Kidney (tissue), 14 donors: Measurements from ENCODE around the gene PCYOX1L. TPM values are rescaled to one million over a fixed set of nuclear protein-coding genes. Genes with fewer than 3 reads are reported as not detected.

Experiments
- DNase-seq, 5 donors: peaks; one replicate each; pipeline ENCODE4 v3.0.0-alpha.2; 2013 to 2020
- FAIRE-seq: peaks from 2 replicates; lab custom pipeline; 2012; peaks lifted over from hg19 to GRCh38; lab: Jason Lieb, UNC
- H3K27ac ChIP-seq, 2 donors: one replicate each; pipeline ENCODE4 v1.7.0; 2013; ENCODE audit warnings: low read depth in 2 of 2, low read length in 2 of 2, inconsistent platforms in 1 of 2
- H3K27me3 ChIP-seq: one replicate; pipeline ENCODE4 v1.7.1; 2013; ENCODE audit warnings: low read length, inconsistent platforms; ENCODE audit not compliant: control insufficient read depth, insufficient read depth
- H3K36me3 ChIP-seq, 3 donors: one replicate each; pipeline versions ENCODE4 v1.7.0 to v1.7.1; 2013; ENCODE audit warnings: low read length in 3 of 3, control low read depth in 1 of 3, inconsistent platforms in 1 of 3; ENCODE audit not compliant: insufficient read depth in 3 of 3, control insufficient read depth in 2 of 3
- H3K4me1 ChIP-seq, 3 donors: one replicate each; pipeline versions ENCODE4 v1.7.0 to v1.7.1; 2013; ENCODE audit warnings: low read length in 3 of 3, inconsistent platforms in 1 of 3, low read depth in 1 of 3; ENCODE audit not compliant: control insufficient read depth in 2 of 3, insufficient read depth in 2 of 3
- H3K4me3 ChIP-seq, 3 donors: one replicate each; pipeline versions ENCODE4 v1.7.0 to v1.8.1; 2013; ENCODE audit warnings: low read length in 3 of 3, control low read depth in 1 of 3, inconsistent platforms in 1 of 3
- H3K9ac ChIP-seq, 3 donors: one replicate each; pipeline versions ENCODE4 v1.7.0 to v1.7.1; 2013; ENCODE audit warnings: low read length in 3 of 3, control low read depth in 1 of 3, inconsistent platforms in 1 of 3
- H3K9me3 ChIP-seq, 3 donors: one replicate each; pipeline versions ENCODE4 v1.7.0 to v1.7.1; 2013; ENCODE audit warnings: low read length in 3 of 3, control low read depth in 1 of 3, inconsistent platforms in 1 of 3; ENCODE audit not compliant: control insufficient read depth in 2 of 3, insufficient read depth in 1 of 3
- intact Hi-C: fragments of 100-400 bp; cut with DNase I; formaldehyde crosslinking; loops from one replicate; pipeline ENCODE4 v1.11.1; 2022
- polyA plus RNA-seq: library from polyadenylated mRNA; stranded (reverse); fragments of 350-450 nt; fragmentation: Illumina TruSeq; extraction: RNeasy Lipid Tissue Mini Kit (QIAGEN cat#74804); gene quantifications from one replicate; pipeline ENCODE4 v1.2.3, GENCODE V29; 2014; ENCODE audit warnings: low read depth, low replicate concordance; ENCODE audit not compliant: insufficient read depth
- total RNA-seq: library from RNA; stranded (reverse); fragmentation: NEBNext Ultra II Directional; extraction: Animal tissue kit (Norgen Biotek cat#: 25700); gene quantifications from one replicate; pipeline ENCODE4 v1.2.1, GENCODE V29; 2021
- TF ChIP-seq, protein P1 (sequence below): IDR thresholded peaks from 3 replicates; pipeline ENCODE4 v1.5.1; 2012; ENCODE audit warnings: mild to moderate bottlenecking, moderate library complexity, borderline replicate concordance; ENCODE audit not compliant: insufficient read depth; ENCODE audit errors: extremely low read depth
- donor health status: control.
- donor health status: control.
- donor health status: control.
- donor health status: control.
- donor health status: control.
- donor health status: DM: yes; HTN: yes; CAD: no.
- donor health status: Normal renal cell carcinoma (clear cell type).

The PCYOX1L gene
- total and polyA plus RNA-seq, 2 donors from 2014 or later: 7.2 to 9.0 TPM

DNA sequence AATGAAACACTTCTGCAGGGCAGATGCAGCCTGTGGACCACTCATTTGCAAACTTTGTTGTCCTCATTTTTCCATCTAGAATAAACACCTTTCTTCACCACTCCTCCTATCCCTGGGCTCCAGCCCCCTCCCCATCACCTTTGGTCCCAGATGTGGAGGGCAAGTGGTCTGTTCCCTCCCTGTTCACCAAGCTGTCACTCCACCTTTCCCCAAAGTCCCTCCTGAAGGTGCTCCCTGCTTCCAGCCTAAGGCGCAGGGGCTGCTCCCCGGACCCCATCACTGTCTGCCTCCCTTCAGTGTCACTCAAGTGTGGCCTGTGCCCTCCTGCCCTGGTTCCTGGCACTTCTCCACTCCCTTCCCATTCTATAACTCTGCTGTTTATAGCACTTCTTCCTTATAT is 6.9 kb downstream of the PCYOX1L start:
- H3K4me1 ChIP-seq: peaks cover 0 to 6% (median 0%) of the 10 kb centered on the region in 3 donors
- intact Hi-C loops: loop anchor here (10.0 kb wide), 1 partner anchor 200 kb away; no protein-coding TSS in a partner anchor

DNA sequence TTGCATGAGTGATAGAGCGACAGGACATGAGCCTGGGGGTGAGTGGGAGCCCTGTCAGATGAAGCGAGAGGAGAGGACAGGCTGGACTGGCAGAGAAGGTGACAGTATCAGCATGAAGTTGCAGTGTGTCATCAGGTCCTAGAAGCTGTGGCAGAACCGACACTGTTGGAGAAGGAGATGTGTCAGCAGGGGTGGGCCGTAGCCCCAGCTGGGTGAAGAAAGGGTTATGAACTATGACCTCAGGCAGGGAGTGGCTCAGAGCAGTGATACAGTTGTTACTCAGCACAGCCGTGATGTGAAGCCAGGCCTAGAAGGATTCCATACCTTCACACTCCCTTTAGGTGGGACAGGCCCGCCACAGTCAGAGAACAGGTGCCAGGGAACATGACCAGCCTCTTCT is 7.6 kb downstream of the PCYOX1L start:
- peaks cover 0 to 6% (median 0%) of the 10 kb centered on the region in 3 donors for H3K4me1 ChIP-seq
- no peak overlapping the region for H3K9ac ChIP-seq
- FAIRE-seq: no peak
- no peak overlapping the region for H3K27ac ChIP-seq
- no peaks in the 10 kb centered on the region for H3K9me3 ChIP-seq
- no peak overlapping the region for H3K4me3 ChIP-seq
- no peaks in the 10 kb centered on the region for H3K27me3 ChIP-seq
- TF ChIP-seq, protein P1, sequence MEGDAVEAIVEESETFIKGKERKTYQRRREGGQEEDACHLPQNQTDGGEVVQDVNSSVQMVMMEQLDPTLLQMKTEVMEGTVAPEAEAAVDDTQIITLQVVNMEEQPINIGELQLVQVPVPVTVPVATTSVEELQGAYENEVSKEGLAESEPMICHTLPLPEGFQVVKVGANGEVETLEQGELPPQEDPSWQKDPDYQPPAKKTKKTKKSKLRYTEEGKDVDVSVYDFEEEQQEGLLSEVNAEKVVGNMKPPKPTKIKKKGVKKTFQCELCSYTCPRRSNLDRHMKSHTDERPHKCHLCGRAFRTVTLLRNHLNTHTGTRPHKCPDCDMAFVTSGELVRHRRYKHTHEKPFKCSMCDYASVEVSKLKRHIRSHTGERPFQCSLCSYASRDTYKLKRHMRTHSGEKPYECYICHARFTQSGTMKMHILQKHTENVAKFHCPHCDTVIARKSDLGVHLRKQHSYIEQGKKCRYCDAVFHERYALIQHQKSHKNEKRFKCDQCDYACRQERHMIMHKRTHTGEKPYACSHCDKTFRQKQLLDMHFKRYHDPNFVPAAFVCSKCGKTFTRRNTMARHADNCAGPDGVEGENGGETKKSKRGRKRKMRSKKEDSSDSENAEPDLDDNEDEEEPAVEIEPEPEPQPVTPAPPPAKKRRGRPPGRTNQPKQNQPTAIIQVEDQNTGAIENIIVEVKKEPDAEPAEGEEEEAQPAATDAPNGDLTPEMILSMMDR: no peak
- intact Hi-C loops: loop anchor here (10.0 kb wide), 1 partner anchor 199 kb away; no protein-coding TSS in a partner anchor
- H3K36me3 ChIP-seq: no peaks in the 10 kb centered on the region
- no peak for DNase-seq

More for the DNA sequence above, 6.9 kb downstream of the PCYOX1L start:
- no peaks in the 10 kb centered on the region for H3K27me3 ChIP-seq
- H3K9me3 ChIP-seq: no peaks in the 10 kb centered on the region
- DNase-seq (no peak), FAIRE-seq (no peak)
- H3K9ac ChIP-seq: no peak overlapping the region
- no peaks in the 10 kb centered on the region for H3K36me3 ChIP-seq
- TF ChIP-seq, protein P1: no peak
- H3K4me3 ChIP-seq: no peak overlapping the region
- no peak overlapping the region for H3K27ac ChIP-seq

- peaks cover 0 to 10% (median 0%) of the 10 kb centered on the region in 3 donors for H3K4me1 ChIP-seq
Measured at GRCh38 chr5:149366169-149366729, 8.4 kb downstream of the PCYOX1L start.

More at GRCh38 chr5:149366169-149366729, 8.4 kb downstream of the PCYOX1L start:
- Histone ChIP-seq H3K27me3 (no peaks in the 10 kb centered on the region), H3K9ac (no peak overlapping the region), H3K4me3 (no peak overlapping the region), H3K27ac (no peak overlapping the region), H3K9me3 (no peaks in the 10 kb centered on the region), H3K36me3 (no peaks in the 10 kb centered on the region)
- TF ChIP-seq, protein P1: no peak
- no peak for FAIRE-seq
- intact Hi-C loops: loop anchor here (10.0 kb wide), 1 partner anchor 199 kb away; no protein-coding TSS in a partner anchor
- DNase-seq: no peak
